SW480 (cell line): ENCODE measurements around the gene RERE.

Experiments used
- DNase-seq: peaks from one replicate; pipeline ENCODE4 v3.0.0-alpha.2; 2016; ENCODE audit warnings: low spot score

RERE gene

DNA sequence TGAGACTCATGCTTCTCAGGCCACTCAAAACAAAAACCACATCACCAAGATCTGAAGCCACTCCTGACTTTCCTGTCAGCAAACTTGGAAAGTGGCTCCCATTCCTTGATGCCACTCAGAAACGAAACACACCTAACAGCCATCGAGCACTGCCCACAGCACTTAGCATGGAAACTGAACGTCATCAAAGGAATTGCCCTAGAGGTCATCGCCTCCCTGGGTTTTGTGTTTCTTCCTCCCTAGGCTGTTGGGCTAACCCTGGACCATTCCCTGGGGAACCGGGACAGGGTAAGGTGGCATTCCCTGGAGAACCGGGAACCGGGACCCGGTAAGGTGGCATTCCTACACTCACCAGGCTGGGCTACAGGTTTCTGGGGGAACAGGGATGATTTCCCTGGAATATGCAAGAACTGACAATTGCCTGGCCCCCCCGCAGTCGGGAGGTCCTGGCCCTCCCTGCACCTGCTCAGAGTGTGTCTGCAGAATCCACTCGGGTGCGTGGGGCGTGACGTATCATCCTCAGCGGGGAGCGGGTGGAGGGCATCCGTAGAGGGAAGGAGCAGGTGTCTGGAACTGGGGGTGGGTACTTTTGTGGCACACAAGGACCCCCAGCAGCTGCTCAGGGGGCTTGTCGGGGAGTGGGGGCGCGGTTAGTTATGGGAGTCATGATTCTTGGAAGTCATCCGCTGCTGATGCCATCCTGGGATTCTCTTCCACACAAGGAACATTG is 469.2 kb downstream of the RERE start:
- no peak for DNase-seq

DNA sequence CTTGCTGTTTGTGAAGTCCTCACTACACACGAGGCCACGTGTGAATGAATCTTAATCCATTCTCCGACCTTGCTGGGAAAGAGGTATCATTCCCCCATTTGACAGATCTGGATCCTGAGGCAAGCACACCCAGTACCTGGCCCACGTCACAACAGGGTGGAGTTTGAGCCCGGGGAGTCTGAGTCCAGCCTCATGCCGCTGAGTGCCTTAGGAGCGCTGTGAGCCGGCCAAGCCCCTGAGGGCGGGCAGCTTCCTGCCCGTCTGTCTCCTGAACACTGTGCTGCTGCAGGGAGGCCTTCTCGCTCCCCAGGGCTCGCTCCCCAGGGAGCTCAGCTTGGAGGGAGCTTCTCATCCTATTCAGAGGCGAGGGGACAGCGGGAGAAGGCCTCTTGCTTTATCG is 469.8 kb downstream of the RERE start:
- DNase-seq, result no peak

GRCh38 chr1:8345621-8346415 is 471.6 kb downstream of the RERE start:
- DNase-seq, result no peak

DNA sequence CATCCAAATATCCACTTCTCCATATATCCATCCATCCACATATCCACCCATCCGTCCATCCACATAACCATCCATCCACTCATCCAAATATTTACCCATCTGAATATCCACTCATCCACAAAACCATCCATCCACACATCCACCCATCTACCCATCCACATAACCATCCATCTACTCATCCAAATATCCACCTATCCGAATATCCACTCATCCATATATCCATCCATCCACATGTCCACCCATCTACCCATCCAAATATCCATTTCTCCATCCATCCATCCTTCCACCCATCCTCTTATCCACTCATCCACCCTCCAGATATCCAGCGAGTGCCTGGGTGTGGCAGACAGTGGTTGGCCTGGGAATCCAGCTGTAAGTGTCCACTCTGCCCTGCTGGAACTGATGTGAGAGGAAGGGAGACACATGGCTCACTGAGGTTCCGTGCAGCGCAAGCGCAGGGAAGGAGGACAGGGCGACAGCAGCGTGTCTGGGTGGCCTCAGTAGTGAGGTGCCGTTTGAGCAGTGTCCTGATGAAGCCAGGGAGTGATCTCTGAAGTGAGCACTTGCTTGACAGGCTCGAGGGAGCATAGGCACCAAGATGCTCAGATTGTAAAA is 472.4 kb downstream of the RERE start:
- DNase-seq, result no peak

- peak; percentile 58 for DNase-seq
Observed at GRCh38 chr1:8343464-8344001, 473.9 kb downstream of the RERE start.

- DNase-seq, result no peak
Observed at GRCh38 chr1:8343044-8343443, 474.4 kb downstream of the RERE start.

DNA sequence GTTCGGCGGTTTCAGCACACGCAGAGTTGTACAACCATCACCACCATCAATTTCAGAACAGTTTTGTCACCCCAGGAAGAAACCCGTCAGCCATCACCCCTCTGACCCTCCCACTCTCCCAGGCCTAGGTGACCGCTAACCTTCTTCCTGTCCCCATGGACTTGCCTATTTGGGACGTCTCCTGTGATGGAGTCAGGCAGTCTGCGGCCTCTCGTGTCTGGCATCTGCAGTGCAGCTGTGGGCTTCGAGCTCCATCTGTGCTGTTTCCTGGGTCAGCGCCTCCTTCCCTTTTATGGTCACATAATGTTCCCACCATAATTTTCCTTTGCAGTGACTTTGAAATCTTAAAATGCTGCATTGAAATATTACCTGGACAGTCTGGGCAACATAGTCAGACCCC is 475.1 kb downstream of the RERE start:
- no peak for DNase-seq

DNA sequence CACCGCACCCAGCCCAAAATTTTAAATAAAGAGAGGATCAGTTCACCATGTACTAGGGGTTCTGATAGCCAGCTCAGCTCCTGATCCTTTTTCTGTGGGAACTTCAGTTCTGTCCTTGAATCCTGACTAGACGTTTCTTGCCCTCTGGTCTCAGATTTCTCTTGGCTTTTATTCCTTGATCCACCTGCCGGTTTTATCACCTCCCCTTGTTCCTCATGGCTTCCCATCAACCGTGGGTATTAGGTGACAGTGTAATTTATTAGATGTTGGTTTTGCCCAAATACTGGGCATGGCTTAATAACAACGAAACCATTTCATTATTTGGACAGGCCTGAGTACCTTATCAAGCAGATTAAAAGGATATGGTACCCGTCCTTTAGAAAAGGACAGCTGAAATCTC is 477.0 kb downstream of the RERE start:
- no peak for DNase-seq

DNA sequence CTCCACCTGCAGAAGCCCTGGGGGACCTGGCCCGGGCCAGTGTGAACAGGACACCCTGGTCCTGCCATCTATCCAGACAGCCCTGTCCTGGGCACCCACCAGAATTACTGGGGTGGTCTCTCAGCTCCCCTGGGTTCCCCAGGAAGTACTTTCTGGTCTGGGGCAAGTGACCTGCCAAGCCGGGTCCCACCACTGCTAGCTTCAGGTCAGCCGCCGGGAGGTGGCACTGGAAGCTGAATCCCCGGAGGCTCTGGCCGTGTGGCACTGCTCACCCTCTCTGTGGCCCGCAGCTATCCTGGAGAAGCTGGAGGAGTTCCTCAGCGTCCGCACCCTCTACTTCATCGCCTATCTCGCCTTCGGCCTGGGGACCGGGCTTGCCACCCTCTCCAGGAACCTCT is 478.2 kb downstream of the RERE start:
- DNase-seq, result no peak

DNA sequence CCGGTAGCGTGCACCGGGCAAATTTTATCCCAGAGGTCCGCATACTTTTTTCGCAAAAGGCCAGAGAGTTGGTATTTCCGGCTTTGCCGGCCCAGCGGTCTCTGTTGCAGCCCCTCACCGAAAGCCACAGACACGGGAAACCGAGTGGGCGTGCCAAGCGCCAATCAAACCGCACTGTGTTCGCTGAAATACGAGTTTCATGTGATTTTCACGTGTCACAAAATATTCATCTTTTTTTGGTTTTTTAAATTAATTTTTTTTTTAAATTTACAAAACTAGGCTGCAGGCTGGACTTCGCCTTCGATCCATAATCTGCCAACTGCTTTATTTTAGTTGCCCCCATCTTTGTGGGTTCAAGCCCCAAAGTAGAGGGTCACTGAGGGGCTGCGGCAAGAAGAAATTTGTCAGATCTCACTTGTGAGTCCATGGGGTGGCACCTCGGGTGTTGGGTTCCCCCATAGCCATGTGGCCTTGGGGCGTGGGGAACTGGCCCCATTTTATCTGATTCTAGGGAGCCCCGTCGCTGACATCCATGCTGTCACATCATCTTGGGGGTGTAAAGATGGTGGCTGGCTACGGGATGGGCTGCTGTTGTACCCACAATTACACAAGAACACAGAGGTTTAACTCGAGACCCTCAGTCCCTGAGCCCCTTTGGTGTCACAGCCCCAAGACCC is 478.8 kb downstream of the RERE start:
- DNase-seq, result no peak

GRCh38 chr1:8337776-8338525 is 479.5 kb downstream of the RERE start:
- DNase-seq, result no peak

- DNase-seq, result no peak
Observed at GRCh38 chr1:8335246-8335645, 482.2 kb downstream of the RERE start.

DNA sequence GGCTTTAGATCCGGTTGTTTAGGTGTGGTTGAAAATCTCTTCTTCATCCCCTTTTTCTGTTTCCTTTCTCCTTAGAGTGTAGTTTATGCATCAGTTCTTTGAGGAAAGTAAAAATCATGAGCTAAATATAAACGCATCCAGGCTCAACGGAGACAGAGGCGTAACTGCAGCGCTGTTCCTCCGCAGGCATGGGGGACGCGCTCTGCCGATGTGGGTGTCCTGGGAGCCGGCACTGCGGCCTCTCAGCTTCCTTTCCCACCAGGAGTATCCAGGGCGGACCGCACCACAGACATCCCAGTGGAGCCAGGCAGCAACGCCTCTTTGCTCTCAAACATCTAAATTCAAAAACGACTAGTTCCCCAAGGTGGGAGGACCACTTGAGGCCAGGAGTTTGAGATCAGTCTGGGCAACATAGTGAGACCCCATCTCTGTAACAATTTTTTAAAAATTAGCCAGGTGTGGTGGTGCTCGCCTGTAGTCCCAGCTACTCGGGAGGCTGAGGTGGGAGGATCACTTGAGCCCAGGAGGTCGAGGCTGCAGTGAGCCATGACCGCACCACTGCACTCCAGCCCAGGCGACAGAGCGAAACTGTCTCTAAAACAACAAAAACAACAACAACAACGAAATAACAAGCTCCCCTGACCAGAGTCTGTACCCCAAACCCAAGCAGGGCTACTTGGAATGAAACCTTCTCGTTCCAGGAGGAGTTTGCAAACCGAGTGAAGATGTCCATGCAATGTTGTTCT is 483.2 kb downstream of the RERE start:
- DNase-seq, result no peak

DNA sequence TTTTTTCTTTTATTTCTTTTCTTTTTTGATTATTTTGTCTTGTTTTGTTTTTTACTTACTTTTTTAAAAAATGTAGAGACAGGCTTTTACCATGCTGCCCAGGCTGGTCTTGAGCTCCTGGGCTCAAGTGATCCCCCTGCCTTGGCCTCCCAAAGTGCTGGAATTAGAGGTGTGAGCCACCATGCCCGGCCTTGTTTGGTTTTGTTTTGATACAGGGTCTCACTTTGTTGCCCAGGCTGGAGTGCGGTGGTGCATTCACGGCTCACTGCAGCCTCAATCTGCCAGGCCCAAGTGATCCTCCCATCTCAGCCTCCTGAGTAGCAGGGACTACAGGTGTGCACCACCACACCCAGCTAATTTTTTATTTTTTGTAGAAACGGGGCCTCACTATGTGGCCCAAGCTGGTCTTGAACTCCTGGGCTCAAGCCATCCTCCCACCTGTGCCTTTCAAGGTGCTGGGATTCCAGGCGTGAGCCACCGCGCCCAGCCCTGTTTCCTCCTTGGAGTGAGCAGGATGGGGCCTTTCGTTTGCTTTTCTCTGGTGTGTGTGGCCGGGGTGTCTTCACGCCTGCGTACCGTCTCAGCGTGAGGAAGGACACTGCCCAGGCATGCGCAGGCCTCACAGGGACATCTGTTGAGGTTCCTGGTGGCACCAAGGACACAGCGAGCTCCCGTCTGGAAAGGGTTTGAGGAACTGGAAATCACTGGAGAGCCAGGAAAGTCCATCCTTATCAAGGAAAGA is 484.0 kb downstream of the RERE start:
- no peak for DNase-seq

- DNase-seq, result no peak
Observed at GRCh38 chr1:8332806-8333205, 484.6 kb downstream of the RERE start.

GRCh38 chr1:8330271-8331125 is 486.9 kb downstream of the RERE start:
- no peak for DNase-seq

DNA sequence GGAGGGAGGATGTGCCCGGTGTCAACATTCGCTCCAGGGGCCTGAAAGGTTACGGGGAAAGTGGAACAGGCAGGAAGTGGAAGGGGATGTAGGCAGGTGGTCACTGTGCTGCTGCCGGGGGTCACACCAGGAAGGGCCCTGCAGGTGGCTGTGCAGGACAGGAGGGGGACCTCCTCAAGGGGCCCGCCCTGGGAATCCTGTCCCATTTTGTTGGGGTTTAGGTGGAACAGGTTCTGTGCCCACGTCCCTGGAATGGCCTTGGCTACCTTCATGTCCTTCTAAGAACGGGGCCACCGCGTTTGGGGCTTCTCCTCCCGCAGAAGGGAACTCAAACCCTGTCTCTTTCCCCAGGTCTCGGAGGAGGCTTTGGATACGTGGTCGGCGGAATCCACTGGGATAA is 487.6 kb downstream of the RERE start:
- no peak for DNase-seq

DNA sequence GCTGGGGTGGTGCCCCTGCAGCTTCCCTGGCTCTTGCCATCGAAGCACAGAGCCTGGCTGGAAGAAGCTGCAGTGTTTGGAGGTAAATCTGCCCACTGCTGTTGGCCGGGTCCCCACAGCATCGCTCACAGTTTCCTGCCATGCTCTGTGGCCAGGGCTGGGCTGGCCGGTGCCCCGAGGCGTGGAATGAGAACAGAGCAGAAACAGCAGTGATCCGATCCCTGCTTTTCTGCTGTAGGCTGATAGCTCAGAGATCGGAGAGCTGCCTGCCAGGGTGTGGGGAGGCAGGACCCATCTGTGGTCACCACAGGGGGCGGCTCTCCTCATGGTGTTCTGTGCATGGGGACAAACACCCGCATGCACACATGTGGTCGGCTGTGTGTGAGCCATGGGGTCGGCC is 488.0 kb downstream of the RERE start:
- DNase-seq, result no peak

GRCh38 chr1:8328271-8328670 is 489.2 kb downstream of the RERE start:
- no peak for DNase-seq
